ENCODE data around the gene PARVA. TPM values are rescaled to one million over a fixed set of nuclear protein-coding genes. Genes with fewer than 3 reads are reported as not detected.

PARVA gene
- total RNA-seq, 1 experiment from 2014 or later = 22.9 TPM

DNA sequence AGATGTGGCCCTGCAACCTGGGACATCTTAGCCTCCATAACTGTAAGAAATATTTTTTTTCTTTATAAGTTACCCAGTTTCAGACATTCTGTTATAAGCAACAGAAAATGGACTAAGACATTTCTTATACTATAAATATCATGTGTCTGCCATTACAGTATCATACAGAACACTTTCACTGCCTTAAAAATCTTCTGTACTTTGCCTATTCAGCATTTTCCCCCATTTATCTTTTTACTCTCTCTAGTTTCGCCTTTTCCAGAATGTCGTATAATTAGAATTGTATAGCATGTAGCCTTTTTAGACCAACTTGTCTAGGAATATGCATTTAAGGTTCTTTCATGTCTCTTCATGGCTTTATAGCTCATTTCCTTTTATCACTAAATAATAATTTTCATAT, 88.0 kb downstream of the PARVA start:
- DNase-seq = no peak
- Mint-ChIP-seq H3K27me3 (ENCODE audit: unreplicated experiment) (no peaks in the 10 kb centered on the region), H3K4me1 (ENCODE audit: low read depth, unreplicated experiment) (no peaks in the 10 kb centered on the region), H3K4me3 (ENCODE audit: low read depth, unreplicated experiment) (no peak overlapping the region), H3K36me3 (ENCODE audit: insufficient read depth, unreplicated experiment) (no peaks in the 10 kb centered on the region), H3K9me3 (ENCODE audit: low read depth, unreplicated experiment) (peaks cover 4% of the 10 kb centered on the region), H3K27ac (ENCODE audit: unreplicated experiment) (no peak overlapping the region)
- CTCF ChIA-PET = no interaction called here
- TF ChIP-seq, protein P1, sequence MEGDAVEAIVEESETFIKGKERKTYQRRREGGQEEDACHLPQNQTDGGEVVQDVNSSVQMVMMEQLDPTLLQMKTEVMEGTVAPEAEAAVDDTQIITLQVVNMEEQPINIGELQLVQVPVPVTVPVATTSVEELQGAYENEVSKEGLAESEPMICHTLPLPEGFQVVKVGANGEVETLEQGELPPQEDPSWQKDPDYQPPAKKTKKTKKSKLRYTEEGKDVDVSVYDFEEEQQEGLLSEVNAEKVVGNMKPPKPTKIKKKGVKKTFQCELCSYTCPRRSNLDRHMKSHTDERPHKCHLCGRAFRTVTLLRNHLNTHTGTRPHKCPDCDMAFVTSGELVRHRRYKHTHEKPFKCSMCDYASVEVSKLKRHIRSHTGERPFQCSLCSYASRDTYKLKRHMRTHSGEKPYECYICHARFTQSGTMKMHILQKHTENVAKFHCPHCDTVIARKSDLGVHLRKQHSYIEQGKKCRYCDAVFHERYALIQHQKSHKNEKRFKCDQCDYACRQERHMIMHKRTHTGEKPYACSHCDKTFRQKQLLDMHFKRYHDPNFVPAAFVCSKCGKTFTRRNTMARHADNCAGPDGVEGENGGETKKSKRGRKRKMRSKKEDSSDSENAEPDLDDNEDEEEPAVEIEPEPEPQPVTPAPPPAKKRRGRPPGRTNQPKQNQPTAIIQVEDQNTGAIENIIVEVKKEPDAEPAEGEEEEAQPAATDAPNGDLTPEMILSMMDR (IDR thresholded peaks at IDR 0.05; ENCODE audit: unreplicated experiment) = no peak
- no TSS peak for BruUV-seq (replicated peaks)
- intact Hi-C loops (cut with micrococcal nuclease; ENCODE audit: unreplicated experiment) = no loop called here

DNA sequence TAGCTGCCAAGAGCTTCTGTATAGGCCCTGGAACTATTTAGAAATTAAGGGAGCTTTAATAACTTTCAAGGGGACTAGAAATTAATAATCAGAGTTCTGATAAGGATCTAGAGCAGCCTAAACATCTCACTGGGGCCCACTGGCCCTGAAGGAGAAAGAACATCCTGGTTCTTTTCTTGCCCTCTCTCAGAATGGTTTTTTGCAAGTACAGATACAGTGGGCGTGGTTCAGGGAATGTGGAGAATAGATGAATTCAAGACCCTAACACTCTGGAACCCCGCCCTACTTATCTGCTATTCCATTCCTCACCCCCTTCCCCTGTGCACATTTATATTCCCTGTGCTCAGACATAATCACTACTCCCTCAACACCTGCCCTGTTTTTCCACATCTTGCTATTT, 90.2 kb downstream of the PARVA start:
- H3K27me3 Mint-ChIP-seq (ENCODE audit: unreplicated experiment) = no peaks in the 10 kb centered on the region
- DNase-seq = no peak
- no peak overlapping the region for H3K27ac Mint-ChIP-seq (ENCODE audit: unreplicated experiment)
- H3K4me1 Mint-ChIP-seq (ENCODE audit: low read depth, unreplicated experiment) = no peaks in the 10 kb centered on the region
- no peaks in the 10 kb centered on the region for H3K36me3 Mint-ChIP-seq (ENCODE audit: insufficient read depth, unreplicated experiment)
- no peak overlapping the region for H3K4me3 Mint-ChIP-seq (ENCODE audit: low read depth, unreplicated experiment)
- intact Hi-C loops (cut with micrococcal nuclease; ENCODE audit: unreplicated experiment) = no loop called here
- TF ChIP-seq, protein P1 (IDR thresholded peaks at IDR 0.05; ENCODE audit: unreplicated experiment) = no peak
- CTCF ChIA-PET = no interaction called here
- H3K9me3 Mint-ChIP-seq (ENCODE audit: low read depth, unreplicated experiment) = peaks cover 4% of the 10 kb centered on the region
- BruUV-seq (replicated peaks) = no TSS peak

DNA sequence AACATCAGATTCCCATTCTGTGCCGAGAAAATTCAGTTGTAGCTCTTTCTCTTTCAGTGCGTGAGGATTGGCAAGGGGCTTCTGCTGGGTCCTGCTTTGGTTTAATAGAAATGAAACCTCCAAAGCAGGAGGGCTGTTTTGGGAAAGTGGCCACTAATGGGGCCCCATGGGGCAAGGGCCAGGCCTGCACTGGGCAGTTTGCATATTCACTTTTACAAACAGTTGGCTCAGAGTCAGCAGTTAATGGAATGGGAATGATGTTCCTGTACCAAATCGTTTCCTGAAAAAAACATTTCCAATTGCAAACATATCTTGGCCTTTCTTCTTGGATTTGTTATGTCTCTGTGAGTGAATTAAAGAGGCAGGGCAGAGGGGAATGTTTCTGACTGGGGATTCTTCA, 92.1 kb downstream of the PARVA start:
- peaks cover under 1% of the 10 kb centered on the region for H3K9me3 Mint-ChIP-seq (ENCODE audit: low read depth, unreplicated experiment)
- no peak for DNase-seq
- CTCF ChIA-PET = no interaction called here
- H3K36me3 Mint-ChIP-seq (ENCODE audit: insufficient read depth, unreplicated experiment) = no peaks in the 10 kb centered on the region
- TF ChIP-seq, protein P1 (IDR thresholded peaks at IDR 0.05; ENCODE audit: unreplicated experiment) = no peak
- BruUV-seq (replicated peaks) = no TSS peak
- no peaks in the 10 kb centered on the region for H3K4me1 Mint-ChIP-seq (ENCODE audit: low read depth, unreplicated experiment)
- intact Hi-C loops (cut with micrococcal nuclease; ENCODE audit: unreplicated experiment) = no loop called here
- no peaks in the 10 kb centered on the region for H3K27me3 Mint-ChIP-seq (ENCODE audit: unreplicated experiment)
- no peak overlapping the region for H3K27ac Mint-ChIP-seq (ENCODE audit: unreplicated experiment)
- H3K4me3 Mint-ChIP-seq (ENCODE audit: low read depth, unreplicated experiment) = no peak overlapping the region

DNA sequence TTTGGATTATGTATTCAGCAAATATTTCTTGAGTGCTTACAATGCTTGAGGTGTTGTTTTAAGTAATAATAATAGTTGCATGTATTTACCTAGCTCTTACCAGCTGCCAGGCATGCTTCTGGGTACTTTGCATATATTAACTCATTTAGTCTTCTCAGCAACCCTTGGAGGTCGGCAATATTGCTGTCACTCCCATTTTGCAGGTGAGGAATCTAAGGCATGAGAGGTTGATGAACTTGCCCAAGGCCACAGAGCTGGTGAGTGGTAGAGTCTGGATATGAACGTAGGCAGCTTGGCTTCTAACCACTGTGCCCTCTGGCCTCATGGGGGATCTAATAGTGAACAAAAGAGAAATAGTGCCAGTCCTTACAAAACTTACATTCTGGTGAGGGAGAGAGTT, 92.9 kb downstream of the PARVA start:
- Mint-ChIP-seq H3K27me3 (ENCODE audit: unreplicated experiment) (no peaks in the 10 kb centered on the region), H3K4me1 (ENCODE audit: low read depth, unreplicated experiment) (no peaks in the 10 kb centered on the region), H3K36me3 (ENCODE audit: insufficient read depth, unreplicated experiment) (no peaks in the 10 kb centered on the region), H3K4me3 (ENCODE audit: low read depth, unreplicated experiment) (no peak overlapping the region), H3K27ac (ENCODE audit: unreplicated experiment) (no peak overlapping the region), H3K9me3 (ENCODE audit: low read depth, unreplicated experiment) (no peaks in the 10 kb centered on the region)
- intact Hi-C loops (cut with micrococcal nuclease; ENCODE audit: unreplicated experiment) = no loop called here
- CTCF ChIA-PET = interaction anchor here (0.6 kb wide), 1 partner anchor 11 kb away, joined by 3 read pairs; no protein-coding TSS in a partner anchor
- BruUV-seq (replicated peaks) = no TSS peak
- TF ChIP-seq, protein P1 (IDR thresholded peaks at IDR 0.05; ENCODE audit: unreplicated experiment) = no peak
- no peak for DNase-seq

Data from Calu3 (cell line).